ENCODE results near the gene CNNM1. TPM values are rescaled to one million over a fixed set of nuclear protein-coding genes. Genes with fewer than 3 reads are reported as not detected.

The CNNM1 gene
- total and polyA plus RNA-seq, 9 of the 15 experiments (the other 6 are each of a cell fraction or from before 2014, with no cell fraction given): not detected

DNA sequence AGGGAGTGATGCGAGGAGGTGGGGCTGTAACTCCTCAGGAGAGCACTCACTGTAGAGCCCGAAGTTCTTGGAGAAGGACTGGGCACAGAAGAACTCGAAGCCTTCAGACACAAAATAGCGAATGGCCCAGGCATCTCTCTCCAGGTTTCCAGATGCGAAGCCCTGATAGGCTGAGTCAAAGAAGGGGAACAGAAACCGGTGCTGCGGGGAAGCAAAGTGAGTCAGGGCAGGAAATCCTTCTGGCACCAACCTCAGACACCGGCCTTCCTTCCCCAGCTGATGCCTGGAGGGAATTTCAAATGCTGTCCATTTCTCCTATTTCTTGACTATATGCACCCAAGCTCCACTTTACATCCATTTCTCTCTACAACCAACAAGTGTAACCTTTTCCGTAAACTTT lies 74.5 kb downstream of the CNNM1 start (continued):
- TF ChIP-seq NRF1 (conservative IDR thresholded peaks at IDR 0.05 in 1 of 2, IDR thresholded peaks at IDR 0.05 in 1 of 2): no peak
- no peak for TF ChIP-seq KAT8 (IDR thresholded peaks at IDR 0.05; ENCODE audit: low read depth)
- no peak for TF ChIP-seq ZC3H8 (IDR thresholded peaks at IDR 0.05)
- TF ChIP-seq, protein P1, sequence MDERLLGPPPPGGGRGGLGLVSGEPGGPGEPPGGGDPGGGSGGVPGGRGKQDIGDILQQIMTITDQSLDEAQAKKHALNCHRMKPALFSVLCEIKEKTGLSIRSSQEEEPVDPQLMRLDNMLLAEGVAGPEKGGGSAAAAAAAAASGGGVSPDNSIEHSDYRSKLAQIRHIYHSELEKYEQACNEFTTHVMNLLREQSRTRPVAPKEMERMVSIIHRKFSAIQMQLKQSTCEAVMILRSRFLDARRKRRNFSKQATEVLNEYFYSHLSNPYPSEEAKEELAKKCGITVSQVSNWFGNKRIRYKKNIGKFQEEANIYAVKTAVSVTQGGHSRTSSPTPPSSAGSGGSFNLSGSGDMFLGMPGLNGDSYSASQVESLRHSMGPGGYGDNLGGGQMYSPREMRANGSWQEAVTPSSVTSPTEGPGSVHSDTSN (CRISPR knock-in tag; IDR thresholded peaks at IDR 0.05; ENCODE audit: low read depth): no peak
- TF ChIP-seq, protein P1 (tag; conservative IDR thresholded peaks at IDR 0.05; ENCODE audit: low read depth): no peak
- TF ChIP-seq, protein P2, sequence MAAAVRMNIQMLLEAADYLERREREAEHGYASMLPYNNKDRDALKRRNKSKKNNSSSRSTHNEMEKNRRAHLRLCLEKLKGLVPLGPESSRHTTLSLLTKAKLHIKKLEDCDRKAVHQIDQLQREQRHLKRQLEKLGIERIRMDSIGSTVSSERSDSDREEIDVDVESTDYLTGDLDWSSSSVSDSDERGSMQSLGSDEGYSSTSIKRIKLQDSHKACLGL (CRISPR knock-in tag; IDR thresholded peaks at IDR 0.05; ENCODE audit: borderline replicate concordance, poor library complexity, severe bottlenecking): no peak
- no peak for TF ChIP-seq ZNF282 (CRISPR knock-in tag; IDR thresholded peaks at IDR 0.05)

DNA sequence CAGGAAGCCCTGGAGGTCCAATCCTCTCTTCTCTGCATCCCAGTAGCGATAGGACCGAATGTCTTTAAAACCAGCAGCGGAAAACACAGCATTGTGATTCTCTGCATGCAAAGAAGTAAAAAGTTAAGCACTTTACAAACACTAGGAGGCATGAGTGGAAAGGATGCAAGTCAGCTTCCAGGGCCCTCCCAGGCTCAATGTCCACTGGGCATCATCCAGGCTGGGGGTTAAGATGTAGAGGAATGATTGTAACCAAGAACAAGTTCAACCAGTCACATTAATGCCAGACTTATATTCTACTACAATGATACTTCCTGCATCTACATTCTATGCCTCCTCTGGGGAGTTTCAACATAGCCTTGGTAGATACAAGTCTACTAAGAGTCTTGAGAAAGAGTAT lies 77.0 kb downstream of the CNNM1 start:
- in situ Hi-C loops (cut with MboI): no loop called here
- WGBS (ENCODE audit: insufficient coverage, low coverage, missing lambda C conversion rate): 96% methylated on average over 3 of the region's 3 CpGs
- POLR2A ChIA-PET: interaction anchor here (1.5 kb wide), 1 partner anchor 24 kb away, joined by 3 read pairs; the partner anchor contains the start of gene GOT1
- no peak for ATAC-seq
- H4K20me1 ChIP-seq (replicated peaks; ENCODE audit: control insufficient read depth, insufficient read depth, low read length): peaks cover 5% of the 10 kb centered on the region; the same call in 1 of the 2 replicates
- no peak for FAIRE-seq
- H3K9me3 ChIP-seq (replicated peaks; ENCODE audit: control insufficient read depth, insufficient read depth, low read depth, low read length): no peaks in the 10 kb centered on the region
- BruUV-seq (replicated peaks): no TSS peak
- peaks cover 19% of the 10 kb centered on the region for H3K79me2 ChIP-seq (ENCODE audit: control insufficient read depth, insufficient read depth, low read length)
- H3K36me3 ChIP-seq (ENCODE audit: control insufficient read depth, insufficient read depth, low read length): peaks cover 84% of the 10 kb centered on the region; the same call in 2 of the 3 replicates
- no peaks in the 10 kb centered on the region for H3K9me1 ChIP-seq (ENCODE audit: control insufficient read depth, insufficient read depth, low read length)
- no peak for DNase-seq (ENCODE audit: extremely low read depth in 1 of 4, low spot score in 3 of 4)
- no peaks in the 10 kb centered on the region for H3K27me3 ChIP-seq (ENCODE audit: control insufficient read depth in 2 of 2, insufficient read depth in 2 of 2, low read length in 2 of 2)
- H3K9ac ChIP-seq (ENCODE audit: insufficient read depth in 1 of 2, low read depth in 2 of 2, low read length in 2 of 2): no peak overlapping the region
- intact Hi-C loops (cut with micrococcal nuclease): no loop called here
- H2AFZ ChIP-seq (ENCODE audit: low read depth, low read length): no peak overlapping the region
- CTCF ChIA-PET (ENCODE audit: low intra/inter-chr PET ratio): no interaction called here
- H3K4me2 ChIP-seq (ENCODE audit: insufficient read depth, low read length): no peak overlapping the region
- H3K4me3 ChIP-seq: no peak overlapping the region
- no peaks in the 10 kb centered on the region for H3K4me1 ChIP-seq (replicated peaks in 1 of 2; ENCODE audit: control insufficient read depth in 2 of 2, insufficient read depth in 2 of 2, low read length in 2 of 2)
- no peak overlapping the region for H3K27ac ChIP-seq (ENCODE audit: extremely low read depth, low read depth, low read length)
- TF ChIP-seq, protein P3, sequence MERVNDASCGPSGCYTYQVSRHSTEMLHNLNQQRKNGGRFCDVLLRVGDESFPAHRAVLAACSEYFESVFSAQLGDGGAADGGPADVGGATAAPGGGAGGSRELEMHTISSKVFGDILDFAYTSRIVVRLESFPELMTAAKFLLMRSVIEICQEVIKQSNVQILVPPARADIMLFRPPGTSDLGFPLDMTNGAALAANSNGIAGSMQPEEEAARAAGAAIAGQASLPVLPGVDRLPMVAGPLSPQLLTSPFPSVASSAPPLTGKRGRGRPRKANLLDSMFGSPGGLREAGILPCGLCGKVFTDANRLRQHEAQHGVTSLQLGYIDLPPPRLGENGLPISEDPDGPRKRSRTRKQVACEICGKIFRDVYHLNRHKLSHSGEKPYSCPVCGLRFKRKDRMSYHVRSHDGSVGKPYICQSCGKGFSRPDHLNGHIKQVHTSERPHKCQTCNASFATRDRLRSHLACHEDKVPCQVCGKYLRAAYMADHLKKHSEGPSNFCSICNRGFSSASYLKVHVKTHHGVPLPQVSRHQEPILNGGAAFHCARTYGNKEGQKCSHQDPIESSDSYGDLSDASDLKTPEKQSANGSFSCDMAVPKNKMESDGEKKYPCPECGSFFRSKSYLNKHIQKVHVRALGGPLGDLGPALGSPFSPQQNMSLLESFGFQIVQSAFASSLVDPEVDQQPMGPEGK (CRISPR knock-in tag; IDR thresholded peaks at IDR 0.05; ENCODE audit: borderline replicate concordance): no peak
- TF ChIP-seq NR2C1 (IDR thresholded peaks at IDR 0.05) (no peak), NR2C1 (tag; IDR thresholded peaks at IDR 0.05) (no peak), ZNF696 (CRISPR knock-in tag; conservative IDR thresholded peaks at IDR 0.05) (no peak), ZFP30 (CRISPR knock-in tag; IDR thresholded peaks at IDR 0.05; ENCODE audit: borderline replicate concordance) (no peak), ZNF232 (CRISPR knock-in tag; IDR thresholded peaks at IDR 0.05) (no peak), U2AF2 (optimal IDR thresholded peaks at IDR 0.05; ENCODE audit: low read depth, low read length) (no peak), ZKSCAN8 (CRISPR knock-in tag; IDR thresholded peaks at IDR 0.05) (no peak)
- TF ChIP-seq, protein P4, sequence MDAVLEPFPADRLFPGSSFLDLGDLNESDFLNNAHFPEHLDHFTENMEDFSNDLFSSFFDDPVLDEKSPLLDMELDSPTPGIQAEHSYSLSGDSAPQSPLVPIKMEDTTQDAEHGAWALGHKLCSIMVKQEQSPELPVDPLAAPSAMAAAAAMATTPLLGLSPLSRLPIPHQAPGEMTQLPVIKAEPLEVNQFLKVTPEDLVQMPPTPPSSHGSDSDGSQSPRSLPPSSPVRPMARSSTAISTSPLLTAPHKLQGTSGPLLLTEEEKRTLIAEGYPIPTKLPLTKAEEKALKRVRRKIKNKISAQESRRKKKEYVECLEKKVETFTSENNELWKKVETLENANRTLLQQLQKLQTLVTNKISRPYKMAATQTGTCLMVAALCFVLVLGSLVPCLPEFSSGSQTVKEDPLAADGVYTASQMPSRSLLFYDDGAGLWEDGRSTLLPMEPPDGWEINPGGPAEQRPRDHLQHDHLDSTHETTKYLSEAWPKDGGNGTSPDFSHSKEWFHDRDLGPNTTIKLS (IDR thresholded peaks at IDR 0.05; ENCODE audit: borderline replicate concordance, low read depth): no peak
